Measurements from ENCODE around the gene OLFML2A. TPM values are rescaled to one million over a fixed set of nuclear protein-coding genes. Genes with fewer than 3 reads are reported as not detected.

The OLFML2A gene
- total and polyA plus RNA-seq, 2 of the 13 experiments (the other 11 are each of a cell fraction or from before 2014, with no cell fraction given), result 0.01 to 0.02 TPM

DNA sequence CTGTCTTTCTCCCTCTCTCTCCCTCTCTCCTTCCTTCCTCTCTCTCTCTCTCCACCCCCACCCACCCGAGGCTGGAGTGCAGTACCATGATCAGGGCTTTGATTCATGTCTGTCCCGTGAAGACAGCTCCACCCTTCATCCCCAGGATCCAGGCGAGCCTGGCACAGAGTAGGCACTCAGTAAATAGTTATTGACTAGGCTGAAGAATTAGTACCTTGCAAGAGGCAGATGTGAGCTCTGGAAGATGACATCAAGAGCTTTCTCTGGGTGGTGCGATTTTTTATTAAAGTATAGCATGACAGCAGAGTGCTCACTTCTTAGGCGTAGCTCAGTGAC is 52.4 kb downstream of the OLFML2A start:
- POLR2A ChIA-PET, result no interaction called here
- no peak overlapping the region for H3K9ac ChIP-seq (ENCODE audit: insufficient read depth, low read depth, low read length)
- ATAC-seq, result no peak
- H3K36me3 ChIP-seq (replicated peaks in 1 of 2; ENCODE audit: control insufficient read depth in 1 of 2, insufficient read depth in 2 of 2, low read length in 2 of 2), result no peaks in the 10 kb centered on the region
- no peak overlapping the region for H3K4me2 ChIP-seq (ENCODE audit: low read depth, low read length)
- peaks cover 3 to 16% of the 10 kb centered on the region in 2 experiments; a peak in 3 of 5 replicates for H3K27me3 ChIP-seq (ENCODE audit: control insufficient read depth in 1 of 2, insufficient read depth in 2 of 2, low read length in 2 of 2)
- peaks cover 31% of the 10 kb centered on the region for H3K4me1 ChIP-seq (ENCODE audit: insufficient read depth, low read length)
- H3K9me3 ChIP-seq (ENCODE audit: low read length), result no peaks in the 10 kb centered on the region
- no peak overlapping the region for H3K4me3 ChIP-seq (replicated peaks in 1 of 3; ENCODE audit: insufficient read depth in 1 of 3, low read depth in 2 of 3, low read length in 3 of 3)
- no peaks in the 10 kb centered on the region for H3K79me2 ChIP-seq (ENCODE audit: insufficient read depth, low read length)
- intact Hi-C loops (cut with micrococcal nuclease; ENCODE audit: unreplicated experiment), result no loop called here
- TF ChIP-seq NR2C2 (CRISPR knock-in tag; IDR thresholded peaks at IDR 0.05; ENCODE audit: borderline replicate concordance) (no peak), ZNF652 (CRISPR knock-in tag; IDR thresholded peaks at IDR 0.05; ENCODE audit: borderline replicate concordance, low read depth) (no peak), ZBTB14 (CRISPR knock-in tag; IDR thresholded peaks at IDR 0.05) (no peak), ZNF326 (CRISPR knock-in tag; IDR thresholded peaks at IDR 0.05; ENCODE audit: borderline replicate concordance) (no peak), ZFY (CRISPR knock-in tag; IDR thresholded peaks at IDR 0.05) (no peak), JUNB (CRISPR knock-in tag; IDR thresholded peaks at IDR 0.05; ENCODE audit: borderline replicate concordance) (no peak), MATR3 (CRISPR knock-in tag; IDR thresholded peaks at IDR 0.05) (no peak), WIZ (CRISPR knock-in tag; IDR thresholded peaks at IDR 0.05) (no peak), ZNF639 (CRISPR knock-in tag; conservative IDR thresholded peaks at IDR 0.05) (no peak), RAD51 (IDR thresholded peaks at IDR 0.05; ENCODE audit: borderline replicate concordance) (no peak), CHCHD3 (CRISPR knock-in tag; IDR thresholded peaks at IDR 0.05) (no peak), POGZ (CRISPR knock-in tag; IDR thresholded peaks at IDR 0.05) (no peak), ZMYM3 (CRISPR knock-in tag; IDR thresholded peaks at IDR 0.05) (no peak), PHF8 (CRISPR knock-in tag; IDR thresholded peaks at IDR 0.05) (no peak), TBL1XR1 (IDR thresholded peaks at IDR 0.05; ENCODE audit: borderline replicate concordance, low read length, partially characterized antibody) (no peak), ZFP36 (IDR thresholded peaks at IDR 0.05; ENCODE audit: borderline replicate concordance, low read depth, low read length, partially characterized antibody) (no peak)
- TF ChIP-seq, protein P1, sequence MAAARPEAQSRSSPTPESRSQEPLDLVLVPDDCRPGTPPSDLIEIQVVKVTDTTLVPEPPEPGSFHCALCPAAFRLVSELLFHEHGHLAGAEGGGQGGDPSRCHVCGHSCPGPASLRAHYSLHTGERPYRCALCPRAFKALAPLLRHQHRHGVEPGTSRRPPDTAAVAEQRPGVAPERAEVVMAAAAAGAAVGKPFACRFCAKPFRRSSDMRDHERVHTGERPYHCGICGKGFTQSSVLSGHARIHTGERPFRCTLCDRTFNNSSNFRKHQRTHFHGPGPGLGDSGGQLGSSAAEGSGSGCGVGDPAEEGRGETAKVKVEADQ (CRISPR knock-in tag; IDR thresholded peaks at IDR 0.05; ENCODE audit: borderline replicate concordance), result no peak
- TF ChIP-seq, protein P2, sequence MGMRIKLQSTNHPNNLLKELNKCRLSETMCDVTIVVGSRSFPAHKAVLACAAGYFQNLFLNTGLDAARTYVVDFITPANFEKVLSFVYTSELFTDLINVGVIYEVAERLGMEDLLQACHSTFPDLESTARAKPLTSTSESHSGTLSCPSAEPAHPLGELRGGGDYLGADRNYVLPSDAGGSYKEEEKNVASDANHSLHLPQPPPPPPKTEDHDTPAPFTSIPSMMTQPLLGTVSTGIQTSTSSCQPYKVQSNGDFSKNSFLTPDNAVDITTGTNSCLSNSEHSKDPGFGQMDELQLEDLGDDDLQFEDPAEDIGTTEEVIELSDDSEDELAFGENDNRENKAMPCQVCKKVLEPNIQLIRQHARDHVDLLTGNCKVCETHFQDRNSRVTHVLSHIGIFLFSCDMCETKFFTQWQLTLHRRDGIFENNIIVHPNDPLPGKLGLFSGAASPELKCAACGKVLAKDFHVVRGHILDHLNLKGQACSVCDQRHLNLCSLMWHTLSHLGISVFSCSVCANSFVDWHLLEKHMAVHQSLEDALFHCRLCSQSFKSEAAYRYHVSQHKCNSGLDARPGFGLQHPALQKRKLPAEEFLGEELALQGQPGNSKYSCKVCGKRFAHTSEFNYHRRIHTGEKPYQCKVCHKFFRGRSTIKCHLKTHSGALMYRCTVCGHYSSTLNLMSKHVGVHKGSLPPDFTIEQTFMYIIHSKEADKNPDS (CRISPR knock-in tag; IDR thresholded peaks at IDR 0.05), result no peak
- 15% methylated on average over 5 of the region's 5 CpGs for WGBS (ENCODE audit: low lambda C conversion rate)
- FAIRE-seq, result no peak
- BruUV-seq (replicated peaks), result no TSS peak
- in situ Hi-C loops (cut with HindIII; ENCODE audit: extremely low pct_ligation_motif_present, low pct_unique_long_range_greater_than_20kb), result no loop called here
- no peak overlapping the region for H2AFZ ChIP-seq (ENCODE audit: low read length)
- H4K20me1 ChIP-seq (ENCODE audit: insufficient read depth, low read length), result no peaks in the 10 kb centered on the region
- no peak overlapping the region for H3K27ac ChIP-seq (ENCODE audit: extremely low read length, insufficient read depth, low read length)
- DNase-seq (ENCODE audit: low spot score), result no peak
- CTCF ChIA-PET (ENCODE audit: low intra/inter-chr PET ratio, low total read pairs), result no interaction called here

All from HepG2 (cell line).